Stimulated activated CD8-positive, alpha-beta memory T cell treated with anti-CD3 and anti-CD28 coated beads, Interleukin-15, amount 100 ng/mL, for 1 hour (primary cell): Measurements from ENCODE around the gene MNDA.
"Not testable (repeated sequence)": the region's sequence is repeated elsewhere in the genome, so short reads cannot be mapped to it uniquely, and the experiment has no call there.

ENCODE experiments used
- DNase-seq: peaks from one replicate; pipeline ENCODE4 v3.0.0-alpha.2; 2020; ENCODE audit warnings: low read depth

The MNDA gene

GRCh38 chr1:158839566-158839965, 8.4 kb downstream of the MNDA start:
- no peak for DNase-seq

- DNase-seq = no peak
Measured at GRCh38 chr1:158840236-158840635, 9.1 kb downstream of the MNDA start.

DNA sequence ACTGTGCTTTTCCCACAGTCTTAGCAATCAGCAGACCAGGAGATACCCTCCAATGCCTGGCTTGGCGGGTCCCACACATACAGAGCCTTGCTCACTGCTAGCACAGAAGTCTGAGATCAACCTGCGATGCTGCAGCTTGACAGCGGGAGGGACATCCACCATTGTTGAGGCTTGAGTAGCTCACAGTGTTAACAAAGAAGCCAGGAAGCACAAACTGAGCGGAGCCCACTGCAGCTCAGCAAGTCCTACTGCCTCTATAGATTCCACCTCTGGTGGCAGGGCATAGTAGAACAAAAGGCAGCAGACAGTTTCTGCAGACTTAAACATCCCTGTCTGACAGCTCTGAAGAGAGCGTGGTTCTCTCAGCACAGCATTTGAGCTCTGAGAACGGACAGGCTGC, 33.4 kb downstream of the MNDA start:
- no peak for DNase-seq

DNA sequence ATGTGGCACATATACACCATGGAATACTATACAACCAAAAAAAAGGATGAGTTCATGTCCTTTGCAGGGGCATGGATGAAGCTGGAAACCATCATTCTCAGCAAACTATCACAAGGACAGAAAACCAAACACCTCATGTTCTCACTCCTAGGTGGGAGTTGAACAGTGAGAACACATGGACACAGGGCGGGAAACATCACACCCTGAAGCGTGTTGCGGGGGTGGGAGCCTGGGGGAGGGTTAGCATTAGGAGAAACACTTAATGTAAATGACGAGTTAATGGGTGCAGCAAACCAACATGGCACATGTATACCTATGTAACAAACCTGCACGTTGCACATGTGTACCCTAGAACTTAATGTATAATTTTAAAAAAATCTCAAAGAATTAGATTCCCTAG, 39.3 kb downstream of the MNDA start:
- DNase-seq = not testable (repeated sequence)

- DNase-seq = no peak
Measured at GRCh38 chr1:158873141-158873540, 42.0 kb downstream of the MNDA start.

GRCh38 chr1:158893654-158894053, 62.5 kb downstream of the MNDA start:
- DNase-seq = no peak

DNA sequence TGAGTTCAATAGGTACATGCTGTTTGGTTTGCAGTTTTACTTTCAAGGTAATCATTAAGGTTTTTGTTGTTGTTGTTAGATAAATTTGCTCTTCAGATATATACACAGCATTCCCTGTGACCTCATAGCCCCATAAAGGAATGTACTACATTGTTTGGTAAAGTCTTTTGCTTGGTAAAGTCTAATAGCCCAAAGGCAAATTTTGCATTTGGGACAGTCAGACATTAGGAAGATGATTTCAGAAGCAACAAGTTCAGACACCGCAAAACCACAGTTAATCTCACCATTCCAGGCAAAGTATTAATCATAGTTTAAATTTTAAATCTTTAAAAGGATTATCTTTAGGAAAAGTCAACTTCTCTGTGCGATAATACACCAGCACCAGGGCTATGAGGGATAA, 67.6 kb downstream of the MNDA start:
- DNase-seq = no peak
